A673 (cell line): Measurements from ENCODE around the gene SLC7A5. TPM values are rescaled to one million over a fixed set of nuclear protein-coding genes. Genes with fewer than 3 reads are reported as not detected.
"Not testable (repeated sequence)": the region's sequence is repeated elsewhere in the genome, so short reads cannot be mapped to it uniquely, and the experiment has no call there.

Experiments
- BruUV-seq: library from RNA; stranded (reverse); fragments of 400-500 nt; replicated peaks from 2 replicates; lab custom pipeline; 2021; lab: Mats Ljungman, UMichigan
- CTCF ChIA-PET: fragments of 300-600 bp; sonication (Branson Sonifier 250); formaldehyde crosslinking; loops from one replicate; lab custom pipeline; 2022; ENCODE audit warnings: antibody characterized with exemption; lab: Charles Lee
- POLR2A ChIA-PET: fragments of 300-600 bp; sonication (Branson Sonifier 250); formaldehyde crosslinking; loops from one replicate; lab custom pipeline; 2022; ENCODE audit warnings: antibody characterized with exemption; ENCODE audit not compliant: low non-redundant PET; lab: Charles Lee
- DNase-seq: peaks from one replicate; pipeline ENCODE4 v3.0.0-alpha.2; 2015; ENCODE audit warnings: low spot score
- H3K27ac ChIP-seq: fragments of 200-600 bp; sonication (generic); 2 replicates; pipeline ENCODE4 v1.5.1; 2016; ENCODE audit warnings: mixed run types, low read depth, mild to moderate bottlenecking, mixed read lengths, antibody characterized with exemption, low read length; ENCODE audit not compliant: poor library complexity, severe bottlenecking
- H3K27me3 ChIP-seq: fragments of 200-600 bp; sonication (generic); replicated peaks from 2 replicates; pipeline ENCODE4 v1.6.1; 2017; ENCODE audit warnings: mixed run types, low read depth, mild to moderate bottlenecking, mixed read lengths, antibody characterized with exemption, low read length; ENCODE audit not compliant: insufficient read depth, poor library complexity
- H3K36me3 ChIP-seq: fragments of 200-600 bp; sonication (generic); 2 replicates; pipeline ENCODE4 v1.6.1; 2016; ENCODE audit warnings: mixed run types, mild to moderate bottlenecking, mixed read lengths, antibody characterized with exemption, low read length; ENCODE audit not compliant: insufficient read depth, poor library complexity, severe bottlenecking
- H3K4me1 ChIP-seq: fragments of 200-600 bp; sonication (generic); 2 replicates; pipeline ENCODE4 v1.6.1; 2017; ENCODE audit warnings: mixed run types, mild to moderate bottlenecking, mixed read lengths, antibody characterized with exemption, low read length; ENCODE audit not compliant: insufficient read depth, poor library complexity, severe bottlenecking
- H3K4me3 ChIP-seq: fragments of 200-600 bp; sonication (generic); 2 replicates; pipeline ENCODE4 v1.5.1; 2016; ENCODE audit warnings: low read depth, mixed run types, mild to moderate bottlenecking, mixed read lengths, low read length; ENCODE audit not compliant: poor library complexity, severe bottlenecking
- H3K9me3 ChIP-seq: fragments of 200-600 bp; sonication (generic); 2 replicates; pipeline ENCODE4 v1.6.1; 2016; ENCODE audit warnings: mixed run types, low read depth, mild to moderate bottlenecking, mixed read lengths, antibody characterized with exemption, low read length; ENCODE audit not compliant: poor library complexity, severe bottlenecking
- EZH2 ChIP-seq: fragments of 200-600 bp; sonication (generic); IDR thresholded peaks from 2 replicates; pipeline ENCODE4 v1.6.1; 2017; ENCODE audit warnings: borderline replicate concordance, low read depth, mild to moderate bottlenecking, mixed read lengths, antibody characterized with exemption, low read length; ENCODE audit not compliant: poor library complexity, severe bottlenecking
- intact Hi-C: fragments of 100-400 bp; cut with micrococcal nuclease; formaldehyde crosslinking; loops from one replicate; pipeline ENCODE4 v1.10.0; 2022; ENCODE audit not compliant: unreplicated experiment
- total RNA-seq: library from RNA; stranded (reverse); gene quantifications from 2 replicates; pipeline ENCODE4 v1.2.3, GENCODE V29; 2021
- TF ChIP-seq, protein P1 (sequence below): fragments of 300-800, 200-600 bp; sonication (generic); conservative IDR thresholded peaks from 2 replicates; pipeline ENCODE4 v1.5.1; 2017; ENCODE audit warnings: low read depth, mild to moderate bottlenecking, antibody characterized with exemption, low read length, moderate library complexity, mixed read lengths

The SLC7A5 gene
- total RNA-seq, 1 experiment from 2014 or later = 371 TPM

DNA sequence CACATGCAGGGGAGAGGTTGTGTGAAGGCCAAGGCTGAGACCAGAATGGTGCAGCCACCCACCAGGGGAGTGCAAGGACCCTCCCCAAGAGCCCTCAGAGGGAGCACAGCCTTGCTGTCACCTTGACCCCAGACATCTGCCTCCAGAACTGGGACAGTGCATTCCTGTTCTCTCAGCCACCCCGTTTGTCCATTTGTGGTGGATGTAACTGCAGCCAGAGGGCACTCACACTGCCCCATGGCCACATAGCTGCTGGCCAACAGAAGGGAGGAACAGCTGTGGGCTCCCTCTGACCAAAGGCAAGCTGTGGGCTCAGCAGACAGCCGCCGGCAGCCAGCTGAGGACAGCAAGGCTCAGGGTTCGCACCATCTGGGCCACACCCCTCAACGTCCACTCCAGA lies 53.7 kb downstream of the SLC7A5 start:
- H3K36me3 ChIP-seq = no peaks in the 10 kb centered on the region
- intact Hi-C loops = no loop called here
- ChIA-PET CTCF (no interaction called here), POLR2A (no interaction called here)
- DNase-seq = no peak
- no peak overlapping the region for H3K27ac ChIP-seq
- no peaks in the 10 kb centered on the region for H3K27me3 ChIP-seq
- no TSS peak for BruUV-seq
- TF ChIP-seq EZH2 = no peak
- TF ChIP-seq, protein P1, sequence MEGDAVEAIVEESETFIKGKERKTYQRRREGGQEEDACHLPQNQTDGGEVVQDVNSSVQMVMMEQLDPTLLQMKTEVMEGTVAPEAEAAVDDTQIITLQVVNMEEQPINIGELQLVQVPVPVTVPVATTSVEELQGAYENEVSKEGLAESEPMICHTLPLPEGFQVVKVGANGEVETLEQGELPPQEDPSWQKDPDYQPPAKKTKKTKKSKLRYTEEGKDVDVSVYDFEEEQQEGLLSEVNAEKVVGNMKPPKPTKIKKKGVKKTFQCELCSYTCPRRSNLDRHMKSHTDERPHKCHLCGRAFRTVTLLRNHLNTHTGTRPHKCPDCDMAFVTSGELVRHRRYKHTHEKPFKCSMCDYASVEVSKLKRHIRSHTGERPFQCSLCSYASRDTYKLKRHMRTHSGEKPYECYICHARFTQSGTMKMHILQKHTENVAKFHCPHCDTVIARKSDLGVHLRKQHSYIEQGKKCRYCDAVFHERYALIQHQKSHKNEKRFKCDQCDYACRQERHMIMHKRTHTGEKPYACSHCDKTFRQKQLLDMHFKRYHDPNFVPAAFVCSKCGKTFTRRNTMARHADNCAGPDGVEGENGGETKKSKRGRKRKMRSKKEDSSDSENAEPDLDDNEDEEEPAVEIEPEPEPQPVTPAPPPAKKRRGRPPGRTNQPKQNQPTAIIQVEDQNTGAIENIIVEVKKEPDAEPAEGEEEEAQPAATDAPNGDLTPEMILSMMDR = no peak
- H3K4me1 ChIP-seq = no peaks in the 10 kb centered on the region
- H3K4me3 ChIP-seq = no peak overlapping the region
- no peaks in the 10 kb centered on the region for H3K9me3 ChIP-seq

DNA sequence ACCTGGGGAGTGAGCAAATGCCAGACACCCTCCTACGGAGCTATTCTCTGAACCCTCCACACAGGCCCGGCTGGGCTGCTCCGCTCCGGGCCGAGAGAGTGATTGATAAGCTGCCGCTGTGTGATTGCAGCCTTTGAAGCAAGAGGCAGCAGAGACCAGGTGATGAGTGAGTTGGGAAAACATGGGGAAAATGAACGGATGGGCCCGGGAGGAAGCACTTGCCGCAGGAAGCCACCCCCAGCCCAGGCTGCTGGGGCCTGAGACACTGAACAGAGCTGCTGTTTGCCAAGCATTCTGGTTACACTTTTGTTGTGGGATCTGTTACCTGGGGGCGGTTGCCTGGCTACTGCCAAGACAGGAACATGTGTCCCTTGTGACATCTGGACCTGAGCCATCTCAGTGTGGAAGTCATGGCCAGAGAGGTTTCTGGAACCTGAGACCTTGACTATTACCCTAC lies 57.1 kb downstream of the SLC7A5 start:
- intact Hi-C loops = no loop called here
- Histone ChIP-seq H3K9me3 (no peaks in the 10 kb centered on the region), H3K27me3 (no peaks in the 10 kb centered on the region), H3K4me1 (peaks cover 15% of the 10 kb centered on the region), H3K4me3 (no peak overlapping the region), H3K36me3 (no peaks in the 10 kb centered on the region), H3K27ac (no peak overlapping the region)
- ChIA-PET CTCF (no interaction called here), POLR2A (no interaction called here)
- BruUV-seq = no TSS peak
- DNase-seq = no peak
- TF ChIP-seq, protein P1 = no peak
- TF ChIP-seq EZH2 = no peak

DNA sequence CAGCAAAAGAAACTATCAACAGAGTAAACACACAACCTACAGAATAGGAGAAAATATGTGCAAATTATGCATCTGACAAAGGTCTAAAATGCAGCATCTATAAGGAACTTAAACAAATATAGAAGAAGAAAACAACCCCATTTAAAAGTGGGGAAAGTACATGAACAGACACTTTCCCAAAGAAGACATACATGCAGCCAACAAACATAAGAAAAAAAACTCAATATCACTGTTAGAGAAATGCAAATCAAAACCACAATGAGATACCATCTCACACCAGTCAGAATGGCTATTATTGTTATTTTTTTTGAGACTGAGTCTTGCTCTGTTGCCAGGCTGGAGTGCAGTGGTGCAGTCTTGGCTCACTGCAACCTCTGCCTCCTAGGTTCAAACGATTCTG lies 57.9 kb downstream of the SLC7A5 start:
- H3K4me1 ChIP-seq = peaks cover 23% of the 10 kb centered on the region
- BruUV-seq, H3K27ac ChIP-seq, H3K27me3 ChIP-seq, H3K36me3 ChIP-seq, H3K9me3 ChIP-seq, H3K4me3 ChIP-seq, intact Hi-C loops, POLR2A ChIA-PET, DNase-seq, CTCF ChIA-PET: not testable (repeated sequence)
